GM21390 (cell line): ENCODE results near the gene UNC79.

Experiments
- ATAC-seq: cut with Tn5 transposase; IDR thresholded peaks from one replicate; pipeline ENCODE4 v1.9.1; 2021; ENCODE audit not compliant: unreplicated experiment

UNC79 gene

GRCh38 chr14:93723001-93723400 lies 292.3 kb downstream of the UNC79 start:
- ATAC-seq: no peak

- ATAC-seq: no peak
These were observed 294.4 kb downstream of the UNC79 start for GRCh38 chr14:93725002-93725582.

GRCh38 chr14:93725993-93726392 lies 295.3 kb downstream of the UNC79 start:
- no peak for ATAC-seq

GRCh38 chr14:93727039-93727740 lies 296.5 kb downstream of the UNC79 start:
- ATAC-seq: no peak

- no peak for ATAC-seq
These were observed 297.3 kb downstream of the UNC79 start for GRCh38 chr14:93727917-93728650.

- ATAC-seq: no peak
These were observed 297.9 kb downstream of the UNC79 start for GRCh38 chr14:93728651-93729016.

- ATAC-seq: no peak
These were observed 299.3 kb downstream of the UNC79 start for GRCh38 chr14:93729993-93730392.

- ATAC-seq: no peak
These were observed 301.0 kb downstream of the UNC79 start for GRCh38 chr14:93731753-93732152.

GRCh38 chr14:93732524-93732923 lies 301.8 kb downstream of the UNC79 start:
- ATAC-seq: no peak

GRCh38 chr14:93733231-93733630 lies 302.5 kb downstream of the UNC79 start:
- ATAC-seq: no peak

- no peak for ATAC-seq
These were observed 302.9 kb downstream of the UNC79 start for GRCh38 chr14:93733631-93734030.

- no peak for ATAC-seq
These were observed 303.5 kb downstream of the UNC79 start for GRCh38 chr14:93734086-93734822.

- no peak for ATAC-seq
These were observed 304.5 kb downstream of the UNC79 start for GRCh38 chr14:93735206-93735605.

GRCh38 chr14:93736378-93737014 lies 305.8 kb downstream of the UNC79 start:
- ATAC-seq: no peak

- no peak for ATAC-seq
These were observed 306.9 kb downstream of the UNC79 start for GRCh38 chr14:93737634-93738033.

GRCh38 chr14:93741556-93742230 lies 311.0 kb downstream of the UNC79 start:
- no peak for ATAC-seq

- no peak for ATAC-seq
These were observed 312.0 kb downstream of the UNC79 start for GRCh38 chr14:93742761-93743160.

- no peak for ATAC-seq
These were observed 312.7 kb downstream of the UNC79 start for GRCh38 chr14:93743270-93744060.

- no peak for ATAC-seq
These were observed 313.4 kb downstream of the UNC79 start for GRCh38 chr14:93744176-93744575.

- ATAC-seq: no peak
These were observed 314.1 kb downstream of the UNC79 start for GRCh38 chr14:93744876-93745275.
